Psoas muscle (tissue), 8 donors: ENCODE data around the gene NOS1AP. TPM values are rescaled to one million over a fixed set of nuclear protein-coding genes. Genes with fewer than 3 reads are reported as not detected.

Source experiments
- ATAC-seq, 4 donors: fragments of 200-7000 bp; cut with Tn5 transposase; one replicate each; pipeline ENCODE4 v1.9.1; 2020; ENCODE audit warnings: moderate library complexity in 3 of 4, mild to moderate bottlenecking in 2 of 4
- DNase-seq, 2 donors: peaks; one replicate each; pipeline ENCODE4 v3.0.0-alpha.2; 2020
- H3K27ac ChIP-seq: fragments of 200-600 bp; one replicate; pipeline ENCODE4 v1.8.0; 2022
- H3K27me3 ChIP-seq, 3 donors: fragments of 200-600 bp in 1 of 3; one replicate each; pipeline versions ENCODE4 v1.6.1 to v1.8.0; 2013 to 2022; ENCODE audit warnings: low read length in 2 of 3, mild to moderate bottlenecking in 2 of 3, moderate library complexity in 1 of 3; ENCODE audit not compliant: insufficient read depth in 3 of 3
- H3K36me3 ChIP-seq, 2 donors: fragments of 200-600 bp in 1 of 2; one replicate each; pipeline versions ENCODE4 v1.6.1 to v1.8.0; 2013 to 2022; ENCODE audit warnings: low read depth in 1 of 2, mild to moderate bottlenecking in 1 of 2, moderate library complexity in 1 of 2; ENCODE audit not compliant: insufficient read depth in 1 of 2
- H3K4me1 ChIP-seq: fragments of 200-600 bp; one replicate; pipeline ENCODE4 v1.8.0; 2022
- H3K4me3 ChIP-seq: fragments of 200-600 bp; one replicate; pipeline ENCODE4 v1.8.0; 2022; ENCODE audit warnings: mild to moderate bottlenecking
- H3K9me3 ChIP-seq: fragments of 200-600 bp; one replicate; pipeline ENCODE4 v1.8.0; 2022
- WGBS, 3 donors: extraction: QIAGEN DNeasy Blood & Tissue Kit; methylation state at CpG; one replicate each; pipeline versions ENCODE4 v1.1.6 to v1.1.7; 2013; 5-methylcytosine and 5-hydroxymethylcytosine counted together
- intact Hi-C, 2 donors: fragments of 100-400 bp; cut with DNase I; formaldehyde crosslinking; loops; one replicate each; pipeline versions ENCODE4 v1.11.0 to v1.14.2; 2022
- polyA plus RNA-seq, 3 donors: library from polyadenylated mRNA; stranded (reverse); fragments of 200-250 nt; gene quantifications; one replicate each; pipeline ENCODE4 v1.2.3, GENCODE V29; 2013
- total RNA-seq, 4 donors: library from RNA; stranded (reverse); fragmentation: NEBNext Ultra II Directional in 2 of 4; extraction: Animal tissue kit (Norgen Biotek cat#: 25700) in 2 of 4; gene quantifications; one replicate each; pipeline versions ENCODE4 v1.2.1 to v1.2.4, GENCODE V29; 2021 to 2023
- TF ChIP-seq, protein P1 (sequence below): fragments of 200-600 bp; IDR thresholded peaks from one replicate; pipeline ENCODE4 v1.8.0; 2022; ENCODE audit warnings: antibody characterized with exemption
- donor health status: healthy with polysubstance abuse.
- donor health status: DM: no; HTN: no; CAD: no; lungs with moderate emphysema.
- donor health status: Bipolar disorder and iron deficiency.
- donor health status: healthy.
- donor health status: DM: yes; HTN: yes; CAD: no.
- donor health status: DM: no; HTN: no; CAD: no.
- donor health status: DM: no; HTN: no; CAD: no.
- donor health status: DM: yes; HTN: yes; CAD: no.

The NOS1AP gene
- total and polyA plus RNA-seq, 7 donors, result 0.10 to 0.76 (median 0.18) TPM

DNA sequence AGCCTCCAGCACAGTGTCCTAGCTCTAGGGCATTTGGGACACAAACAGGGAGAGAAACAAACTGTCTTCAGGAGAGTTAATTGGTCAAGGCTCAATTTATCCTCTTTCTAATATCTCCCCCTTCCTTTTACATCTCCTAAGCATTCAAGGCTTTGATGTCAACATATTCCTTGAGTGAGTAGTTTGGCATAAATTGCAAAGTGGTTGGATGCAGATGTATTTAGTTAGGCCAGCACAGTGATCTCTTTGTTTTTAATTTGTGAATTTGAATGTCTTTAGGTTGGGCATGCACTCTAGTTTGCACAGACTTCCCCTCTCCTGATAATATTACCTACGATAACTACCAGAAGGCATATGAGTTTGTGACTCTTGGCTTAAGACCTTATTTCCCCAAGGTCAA lies 33.3 kb upstream of the NOS1AP start:
- peaks cover 8% of the 10 kb centered on the region for H3K4me1 ChIP-seq
- ATAC-seq (no peak), DNase-seq (no peak)
- TF ChIP-seq, protein P1, sequence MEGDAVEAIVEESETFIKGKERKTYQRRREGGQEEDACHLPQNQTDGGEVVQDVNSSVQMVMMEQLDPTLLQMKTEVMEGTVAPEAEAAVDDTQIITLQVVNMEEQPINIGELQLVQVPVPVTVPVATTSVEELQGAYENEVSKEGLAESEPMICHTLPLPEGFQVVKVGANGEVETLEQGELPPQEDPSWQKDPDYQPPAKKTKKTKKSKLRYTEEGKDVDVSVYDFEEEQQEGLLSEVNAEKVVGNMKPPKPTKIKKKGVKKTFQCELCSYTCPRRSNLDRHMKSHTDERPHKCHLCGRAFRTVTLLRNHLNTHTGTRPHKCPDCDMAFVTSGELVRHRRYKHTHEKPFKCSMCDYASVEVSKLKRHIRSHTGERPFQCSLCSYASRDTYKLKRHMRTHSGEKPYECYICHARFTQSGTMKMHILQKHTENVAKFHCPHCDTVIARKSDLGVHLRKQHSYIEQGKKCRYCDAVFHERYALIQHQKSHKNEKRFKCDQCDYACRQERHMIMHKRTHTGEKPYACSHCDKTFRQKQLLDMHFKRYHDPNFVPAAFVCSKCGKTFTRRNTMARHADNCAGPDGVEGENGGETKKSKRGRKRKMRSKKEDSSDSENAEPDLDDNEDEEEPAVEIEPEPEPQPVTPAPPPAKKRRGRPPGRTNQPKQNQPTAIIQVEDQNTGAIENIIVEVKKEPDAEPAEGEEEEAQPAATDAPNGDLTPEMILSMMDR, result no peak
- H3K36me3 ChIP-seq, result no peaks in the 10 kb centered on the region
- H3K27ac ChIP-seq, result no peak overlapping the region
- H3K4me3 ChIP-seq, result no peak overlapping the region
- 90 to 96% (median 92%) methylated on average over 1 of the region's 1 CpG for WGBS, 3 donors
- intact Hi-C loops, result loop anchor here in 1 of 2 donors (5.0 kb wide), 1 partner anchor 174 kb away; no protein-coding TSS in a partner anchor
- no peaks in the 10 kb centered on the region for H3K27me3 ChIP-seq
- no peaks in the 10 kb centered on the region for H3K9me3 ChIP-seq

DNA sequence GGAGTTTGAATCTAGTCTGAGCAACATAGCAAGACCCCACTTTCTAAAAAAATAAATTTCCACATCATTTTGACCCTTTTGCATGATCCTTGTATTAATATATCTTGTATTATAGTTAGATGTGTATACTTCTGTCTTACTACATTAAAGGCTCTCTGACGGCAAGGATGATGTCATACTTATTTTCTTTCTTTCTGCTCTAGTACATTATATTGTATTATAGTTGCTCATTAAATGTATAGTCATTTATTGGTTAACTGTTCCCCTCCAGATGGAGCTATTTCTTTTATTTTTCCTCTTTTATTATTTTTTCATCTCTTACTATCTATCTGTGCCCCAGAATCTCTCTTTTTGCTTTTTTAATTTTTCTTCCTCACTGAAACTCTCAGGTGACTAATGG lies 30.9 kb upstream of the NOS1AP start:
- H3K27me3 ChIP-seq, result no peaks in the 10 kb centered on the region
- ATAC-seq, result no peak

DNA sequence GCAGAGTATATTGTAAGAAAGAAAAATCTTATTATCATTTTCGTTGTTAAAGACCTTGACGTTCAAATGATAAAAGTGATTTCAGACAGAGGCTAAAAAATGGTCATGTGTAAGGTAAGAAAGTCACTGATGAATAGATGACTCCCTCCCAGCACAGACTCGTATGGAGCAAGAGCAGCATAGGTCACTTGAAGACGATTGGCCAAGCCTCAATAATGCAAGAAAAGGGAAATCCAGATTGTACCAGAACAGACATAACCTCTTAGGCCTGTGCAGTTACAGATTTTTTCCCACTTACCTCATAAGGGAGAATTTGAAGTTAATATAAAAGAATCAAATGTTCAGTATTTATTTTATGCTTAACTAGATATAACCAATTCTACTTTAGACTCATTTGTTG lies 29.5 kb upstream of the NOS1AP start:
- no peaks in the 10 kb centered on the region for H3K9me3 ChIP-seq
- TF ChIP-seq, protein P1, result no peak
- H3K36me3 ChIP-seq, result no peaks in the 10 kb centered on the region
- H3K27ac ChIP-seq, result no peak overlapping the region
- H3K4me3 ChIP-seq, result no peak overlapping the region
- DNase-seq (no peak), ATAC-seq (no peak)
- H3K4me1 ChIP-seq, result no peaks in the 10 kb centered on the region
- H3K27me3 ChIP-seq, result no peaks in the 10 kb centered on the region
- intact Hi-C loops, result no loop called here
- WGBS, 3 donors, result 78 to 84% (median 80%) methylated on average over 4 of the region's 4 CpGs

More for the DNA sequence above, 30.9 kb upstream of the NOS1AP start:
- H3K4me3 ChIP-seq, result no peak overlapping the region
- no peak overlapping the region for H3K27ac ChIP-seq
- no peak for DNase-seq
- TF ChIP-seq, protein P1, result no peak
- no peaks in the 10 kb centered on the region for H3K36me3 ChIP-seq
- 85 to 93% (median 91%) methylated on average over 1 of the region's 1 CpG for WGBS, 3 donors
- intact Hi-C loops, result loop anchor here in 1 of 2 donors (5.0 kb wide), 1 partner anchor 176 kb away; no protein-coding TSS in a partner anchor
- H3K4me1 ChIP-seq, result peaks cover 8% of the 10 kb centered on the region
- no peaks in the 10 kb centered on the region for H3K9me3 ChIP-seq

DNA sequence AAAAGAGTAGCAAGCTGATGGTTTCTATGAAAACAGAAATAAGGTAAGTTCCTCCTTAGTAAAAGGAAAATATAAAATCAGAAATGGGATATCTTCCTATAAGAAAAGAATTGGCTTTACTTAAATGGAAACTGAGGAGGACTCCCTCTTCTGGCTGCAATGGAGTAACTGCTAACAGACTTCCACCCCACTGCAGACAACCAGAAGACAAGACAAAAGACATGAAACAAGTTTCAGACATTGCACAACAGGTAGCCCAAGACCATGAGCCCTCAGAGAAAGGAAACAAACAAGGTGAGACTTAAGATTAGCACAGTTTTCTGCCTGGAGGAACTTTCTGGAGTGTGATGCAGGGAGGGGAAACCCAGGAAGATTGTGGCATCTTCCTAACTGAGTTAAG lies 28.8 kb upstream of the NOS1AP start:
- Histone ChIP-seq H3K27ac (no peak overlapping the region), H3K4me1 (no peaks in the 10 kb centered on the region), H3K27me3 (no peaks in the 10 kb centered on the region), H3K9me3 (no peaks in the 10 kb centered on the region), H3K4me3 (no peak overlapping the region), H3K36me3 (no peaks in the 10 kb centered on the region)
- TF ChIP-seq, protein P1, result no peak
- ATAC-seq, result no peak
- DNase-seq, result no peak
- intact Hi-C loops, result no loop called here

DNA sequence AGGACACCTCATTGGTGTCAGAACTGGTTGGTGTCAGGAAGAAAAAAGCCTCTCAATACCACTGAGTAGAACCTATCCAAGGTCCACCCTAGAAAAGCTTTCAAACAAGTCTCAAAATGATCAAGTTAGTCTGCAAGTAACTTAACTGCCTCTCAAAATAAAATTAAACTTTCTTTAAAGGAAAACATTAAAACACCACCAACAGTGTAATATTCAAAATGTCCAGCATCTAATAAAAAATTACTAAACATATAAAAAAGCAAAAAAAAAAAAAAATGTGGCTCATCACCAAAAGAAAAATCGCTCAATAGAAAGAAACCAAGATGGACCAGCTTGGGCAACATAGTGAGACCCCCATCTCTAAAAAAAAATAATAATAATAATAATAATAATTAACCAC lies 27.1 kb upstream of the NOS1AP start:
- no peaks in the 10 kb centered on the region for H3K36me3 ChIP-seq
- no peak overlapping the region for H3K4me3 ChIP-seq
- no peaks in the 10 kb centered on the region for H3K9me3 ChIP-seq
- TF ChIP-seq, protein P1, result no peak
- H3K27ac ChIP-seq, result no peak overlapping the region
- no peak for ATAC-seq
- 85 to 92% (median 90%) methylated on average over 1 of the region's 1 CpG for WGBS, 3 donors
- intact Hi-C loops, result no loop called here
- no peaks in the 10 kb centered on the region for H3K27me3 ChIP-seq
- no peak for DNase-seq
- no peaks in the 10 kb centered on the region for H3K4me1 ChIP-seq
